Pons (tissue), 1 donor: ENCODE results near the gene SLAMF6.
"Not testable (repeated sequence)": the region's sequence is repeated elsewhere in the genome, so short reads cannot be mapped to it uniquely, and the experiment has no call there.

Experiments used
- DNase-seq: peaks from one replicate; pipeline ENCODE4 v3.0.0-alpha.2; 2016; ENCODE audit warnings: low spot score

The SLAMF6 gene

GRCh38 chr1:160504651-160505050 lies 18.4 kb downstream of the SLAMF6 start:
- no peak for DNase-seq

DNA sequence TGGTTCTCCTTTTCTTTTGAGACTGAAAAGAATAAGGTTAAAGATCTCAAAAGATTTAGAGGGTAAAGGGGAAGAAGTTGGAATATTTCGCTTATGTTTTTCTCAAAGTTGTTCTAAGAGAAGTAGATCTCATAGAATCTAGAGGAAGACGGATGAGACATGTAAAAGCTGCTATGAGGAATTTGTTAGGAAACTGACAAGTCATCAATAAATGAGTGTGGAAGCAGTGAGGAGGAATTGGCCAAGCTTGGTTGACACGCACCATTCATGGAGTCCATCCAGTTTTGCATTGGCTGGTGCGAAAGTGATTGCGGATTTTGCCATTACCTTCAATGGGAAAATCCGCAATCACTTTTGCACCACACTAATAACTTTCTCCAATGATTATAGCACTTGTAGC lies 20.0 kb downstream of the SLAMF6 start:
- DNase-seq, result no peak

GRCh38 chr1:160500321-160500990 lies 22.6 kb downstream of the SLAMF6 start:
- no peak for DNase-seq

- DNase-seq, result peak; percentile 64
These were observed 23.4 kb downstream of the SLAMF6 start for GRCh38 chr1:160499631-160500030.

- DNase-seq, result not testable (repeated sequence)
These were observed 24.6 kb downstream of the SLAMF6 start for GRCh38 chr1:160498301-160499065.

- no peak for DNase-seq
These were observed 26.7 kb downstream of the SLAMF6 start for GRCh38 chr1:160496334-160496733.

DNA sequence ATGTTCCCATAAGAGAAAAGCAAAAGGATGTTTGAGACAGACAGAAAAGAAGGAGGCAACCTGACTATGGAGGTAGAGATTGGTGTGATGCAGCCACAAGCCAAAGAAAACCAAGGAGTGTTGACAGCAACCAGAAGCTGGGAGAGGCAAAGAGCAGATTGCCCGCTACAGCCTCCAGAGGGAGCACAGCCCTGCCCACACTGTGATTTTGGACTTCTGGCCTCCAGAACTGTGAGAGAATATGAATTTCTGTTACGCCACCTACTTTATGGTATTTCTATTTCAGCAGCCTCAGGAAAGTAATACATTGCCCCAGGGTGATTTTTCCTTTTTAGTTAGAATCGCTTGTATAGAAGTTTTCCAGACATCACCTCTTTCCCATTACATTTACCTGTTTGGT lies 28.4 kb downstream of the SLAMF6 start:
- DNase-seq, result no peak

DNA sequence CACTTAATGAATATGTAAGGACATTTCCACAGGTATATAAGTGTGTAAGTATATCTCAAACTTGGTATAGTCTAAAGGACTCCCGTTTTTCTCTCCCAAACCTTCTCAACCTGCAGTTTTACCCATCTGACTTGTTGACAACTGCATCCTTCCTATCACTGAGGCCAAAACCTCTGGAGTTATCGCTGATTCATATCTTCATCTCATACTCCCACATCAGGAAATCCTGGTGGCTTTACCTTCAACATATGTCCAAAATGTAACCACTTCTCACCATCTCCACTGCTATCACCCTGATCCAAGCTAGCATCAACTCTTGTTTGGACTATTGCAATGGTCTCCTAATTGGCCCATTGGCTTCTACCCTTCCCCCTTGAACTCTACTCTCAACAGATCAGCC lies 30.4 kb downstream of the SLAMF6 start:
- no peak for DNase-seq

- no peak for DNase-seq
These were observed 31.1 kb downstream of the SLAMF6 start for GRCh38 chr1:160491981-160492380.

- no peak for DNase-seq
These were observed 32.0 kb downstream of the SLAMF6 start for GRCh38 chr1:160491017-160491416.

GRCh38 chr1:160489513-160490261 lies 33.4 kb downstream of the SLAMF6 start:
- no peak for DNase-seq

GRCh38 chr1:160488347-160489058 lies 34.6 kb downstream of the SLAMF6 start:
- no peak for DNase-seq

GRCh38 chr1:160486453-160486852 lies 36.6 kb downstream of the SLAMF6 start:
- no peak for DNase-seq

DNA sequence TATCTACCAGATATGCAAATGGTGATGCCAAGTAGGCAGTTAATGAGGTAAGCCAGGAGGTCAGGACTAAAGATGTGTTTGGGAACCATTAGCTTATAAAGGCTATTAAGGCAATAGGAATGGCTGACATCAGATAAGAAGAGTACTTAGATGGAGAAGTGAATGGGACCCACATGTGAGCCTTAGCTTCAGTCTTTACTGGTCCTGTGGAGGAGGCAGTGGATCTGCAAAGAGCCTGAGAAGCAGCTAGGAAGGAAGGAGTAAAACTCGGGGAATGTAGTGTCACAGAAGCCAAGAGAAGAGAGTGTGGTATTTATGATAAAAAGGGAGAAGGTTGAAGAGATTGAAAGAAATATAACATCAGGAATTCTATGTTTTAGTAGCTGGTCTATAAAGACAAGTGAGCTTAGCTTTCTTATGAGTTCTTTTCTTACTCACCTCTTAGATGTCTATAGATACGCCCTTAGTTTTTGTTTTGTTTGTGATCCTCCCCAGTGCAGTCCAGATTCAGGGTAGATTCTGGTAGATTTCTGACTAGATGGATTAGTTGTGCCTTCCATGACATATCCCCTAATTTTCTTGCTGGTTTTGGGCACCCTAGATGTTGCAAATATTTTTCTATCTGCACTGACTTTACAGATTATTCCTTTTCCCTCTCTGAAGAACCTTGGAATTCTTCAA lies 39.4 kb downstream of the SLAMF6 start:
- no peak for DNase-seq

DNA sequence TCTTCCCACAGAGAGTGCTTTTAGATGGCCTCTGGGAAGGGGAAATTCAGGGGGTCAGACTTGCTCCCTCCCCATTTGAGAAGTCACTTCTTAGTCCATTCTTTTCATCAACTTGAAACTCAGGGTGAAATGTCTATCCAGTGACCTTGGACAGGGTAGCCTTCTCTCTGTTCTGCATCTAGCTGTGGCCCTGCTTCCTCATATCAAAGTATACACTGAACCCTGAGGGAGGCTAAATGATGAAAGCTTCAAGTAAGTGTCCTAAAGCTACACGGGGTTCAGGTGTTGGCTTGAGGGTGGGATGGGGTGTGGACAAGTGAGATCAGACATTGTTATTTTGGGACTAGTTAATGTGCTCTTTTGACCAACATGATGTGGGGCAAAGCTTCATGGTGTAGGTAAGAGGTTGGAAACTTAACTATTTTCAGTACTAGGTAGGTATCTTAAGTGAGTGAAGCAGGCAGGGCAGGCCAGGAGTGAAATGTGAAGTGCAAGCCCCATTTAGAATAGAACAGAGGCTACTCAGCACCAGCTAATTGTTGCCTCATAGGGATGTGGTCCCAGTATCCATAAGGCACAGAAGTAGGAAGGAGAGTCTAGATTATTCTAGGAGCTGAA lies 41.0 kb downstream of the SLAMF6 start:
- DNase-seq, result no peak

DNA sequence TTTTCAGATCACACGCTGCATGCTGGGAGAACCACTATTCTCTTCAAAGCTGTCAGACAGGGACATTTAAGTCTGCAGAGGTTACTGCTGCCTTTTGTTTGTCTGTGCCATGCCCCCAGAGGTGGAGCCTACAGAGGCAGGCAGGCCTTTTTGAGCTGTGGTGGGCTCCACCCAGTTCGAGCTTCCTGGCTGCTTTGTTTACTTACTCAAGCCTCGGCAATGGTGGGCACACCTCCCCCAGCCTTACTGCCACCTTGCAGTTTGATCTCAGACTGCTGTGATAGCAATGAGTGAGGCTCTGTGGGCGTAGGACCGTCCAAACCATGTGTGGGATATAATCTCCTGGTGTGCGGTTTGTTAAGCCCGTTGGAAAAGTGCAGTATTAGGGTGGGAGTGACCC lies 42.3 kb downstream of the SLAMF6 start:
- not testable (repeated sequence) for DNase-seq

GRCh38 chr1:160479091-160479490 lies 44.0 kb downstream of the SLAMF6 start:
- DNase-seq, result not testable (repeated sequence)

GRCh38 chr1:160474392-160475242 lies 48.4 kb downstream of the SLAMF6 start:
- DNase-seq, result peak; percentile 2

GRCh38 chr1:160472112-160472511 lies 50.9 kb downstream of the SLAMF6 start:
- DNase-seq, result no peak

GRCh38 chr1:160471253-160471652 lies 51.8 kb downstream of the SLAMF6 start:
- no peak for DNase-seq
